Lower leg skin (tissue), 3 donors: ENCODE measurements around the gene METRN.

ENCODE experiments used
- CTCF ChIP-seq, 3 donors: fragments of 450-650 bp; IDR thresholded peaks; one replicate each; pipeline ENCODE4 v1.5.1; 2016; ENCODE audit warnings: antibody characterized with exemption in 3 of 3, mild to moderate bottlenecking in 3 of 3, moderate library complexity in 2 of 3
- POLR2A ChIP-seq, 2 donors: fragments of 450-650 bp; IDR thresholded peaks; one replicate each; pipeline ENCODE4 v1.6.1; 2016 to 2017; ENCODE audit warnings: antibody characterized with exemption in 2 of 2, mild to moderate bottlenecking in 1 of 2, moderate library complexity in 1 of 2

DNA sequence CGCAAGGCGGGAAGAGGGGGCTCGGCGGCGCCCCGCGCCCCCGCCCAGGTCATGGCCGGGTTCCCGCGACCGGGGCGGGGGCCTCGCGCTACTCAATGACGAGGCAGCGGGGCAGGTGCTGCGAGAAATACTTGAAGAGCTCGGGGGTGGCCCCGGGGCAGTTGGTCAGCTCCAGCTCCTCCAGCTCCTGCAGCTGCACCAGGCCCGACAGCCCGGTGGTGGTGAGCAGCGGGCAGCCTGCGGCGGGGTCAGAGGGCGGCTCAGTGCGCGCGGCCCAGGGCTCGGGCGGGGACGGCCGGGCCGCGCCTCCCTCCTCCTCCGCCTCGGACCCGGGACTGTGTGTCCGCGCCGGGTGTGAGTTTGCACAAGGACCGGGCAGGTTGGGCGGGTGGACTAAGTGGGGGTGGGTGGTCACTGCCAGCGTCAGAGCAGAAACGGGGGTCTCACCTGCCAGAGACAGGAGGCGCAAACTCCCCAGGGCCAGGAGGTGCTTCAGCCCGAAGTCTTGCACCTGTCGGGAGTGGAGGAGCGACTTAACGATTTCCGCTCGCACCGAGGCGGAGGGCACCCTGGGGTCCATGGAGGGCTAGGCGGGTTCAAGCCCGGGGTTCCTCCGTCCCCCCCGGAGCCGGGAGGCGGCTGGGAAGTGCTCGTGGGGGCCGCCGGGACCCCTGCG, 20.6 kb upstream of the METRN start:
- TF ChIP-seq POLR2A (IDR thresholded peaks at IDR 0.05) = no peak
- no peak for TF ChIP-seq CTCF (IDR thresholded peaks at IDR 0.05)
